Transverse colon (tissue), 4 donors: ENCODE results near the gene LRRC49. TPM values are rescaled to one million over a fixed set of nuclear protein-coding genes. Genes with fewer than 3 reads are reported as not detected.

Experiments
- DNase-seq: peaks from one replicate; pipeline ENCODE4 v3.0.0-alpha.2; 2019
- H3K27ac ChIP-seq, 4 donors: fragments of 200-600 bp; sonication (generic); 2 replicates each; pipeline ENCODE4 v1.5.1; 2016 to 2018; ENCODE audit warnings: inconsistent platforms in 4 of 4
- H3K27me3 ChIP-seq: fragments of 200-600 bp; sonication (generic); 2 replicates; pipeline ENCODE4 v1.5.1; 2017; ENCODE audit warnings: inconsistent platforms
- H3K36me3 ChIP-seq, 4 donors: fragments of 200-600 bp; sonication (generic); 2 replicates each; pipeline ENCODE4 v1.5.1; 2017 to 2019; ENCODE audit warnings: inconsistent platforms in 4 of 4
- H3K4me1 ChIP-seq, 4 donors: fragments of 200-600 bp; sonication (generic); 2 replicates each; pipeline ENCODE4 v1.5.1; 2017 to 2020; ENCODE audit warnings: inconsistent platforms in 4 of 4
- H3K4me3 ChIP-seq, 4 donors: fragments of 200-600 bp; sonication (generic); 1 replicate in 1 of 4; 2 replicates in 3 of 4; pipeline versions ENCODE4 v1.5.1 to v1.6.1; 2017 to 2019; ENCODE audit warnings: inconsistent platforms in 4 of 4
- H3K9me3 ChIP-seq, 2 donors: fragments of 200-600 bp; sonication (generic); 2 replicates each; pipeline ENCODE4 v1.5.1; 2017 to 2019; ENCODE audit warnings: inconsistent platforms in 2 of 2
- EP300 ChIP-seq: sonication (generic); formaldehyde crosslinking; IDR thresholded peaks from one replicate; pipeline ENCODE4 v1.6.1; 2017; ENCODE audit warnings: antibody characterized with exemption, low read depth
- POLR2A ChIP-seq: fragments of 450-650 bp; IDR thresholded peaks from one replicate; pipeline ENCODE4 v1.6.1; 2016; ENCODE audit warnings: antibody characterized with exemption, mild to moderate bottlenecking, moderate library complexity
- POLR2AphosphoS5 ChIP-seq, 3 donors: sonication (generic); formaldehyde crosslinking; IDR thresholded peaks; one replicate each; pipeline ENCODE4 v1.6.1; 2016; ENCODE audit warnings: antibody characterized with exemption in 3 of 3
- WGBS, 2 donors: methylation state at CpG; one replicate each; pipeline ENCODE4 v1.1.5; 2018; ENCODE audit warnings: low coverage in 1 of 2; 5-methylcytosine and 5-hydroxymethylcytosine counted together
- in situ Hi-C, 4 donors: fragments of 200-750 bp; cut with MboI; loops; one replicate each; pipeline versions ENCODE4 v1.15.0 to v1.15.1; 2017; ENCODE audit warnings: low sequenced_read_pairs in 3 of 4, low pct_ligation_motif_present in 1 of 4, low pct_unique_long_range_greater_than_20kb in 1 of 4
- intact Hi-C: fragments of 100-400 bp; cut with DNase I; formaldehyde crosslinking; loops from one replicate; pipeline ENCODE4 v1.15.1; 2023; ENCODE audit warnings: low total_unique reads
- total RNA-seq, 4 donors: library from RNA; depleted of rRNA; stranded (reverse); fragments of >200 nt; gene quantifications; one replicate each; pipeline ENCODE4 v1.1.0, GENCODE V29; 2016
- TF ChIP-seq, protein P1 (sequence below), 5 experiments: fragments of 200-600 bp in 3 of 5; fragments of 450-650 bp in 2 of 5; sonication (generic) in 3 of 5; IDR thresholded peaks; 1 replicate in 2 of 5; 2 replicates in 3 of 5; pipeline ENCODE4 v1.5.1; 2016 to 2017; ENCODE audit warnings: antibody characterized with exemption in 5 of 5, inconsistent platforms in 3 of 5, mild to moderate bottlenecking in 2 of 5, moderate library complexity in 1 of 5

LRRC49 gene
- total RNA-seq, 4 donors from 2014 or later, result 2.2 to 5.2 (median 4.8) TPM; not detected in 1

DNA sequence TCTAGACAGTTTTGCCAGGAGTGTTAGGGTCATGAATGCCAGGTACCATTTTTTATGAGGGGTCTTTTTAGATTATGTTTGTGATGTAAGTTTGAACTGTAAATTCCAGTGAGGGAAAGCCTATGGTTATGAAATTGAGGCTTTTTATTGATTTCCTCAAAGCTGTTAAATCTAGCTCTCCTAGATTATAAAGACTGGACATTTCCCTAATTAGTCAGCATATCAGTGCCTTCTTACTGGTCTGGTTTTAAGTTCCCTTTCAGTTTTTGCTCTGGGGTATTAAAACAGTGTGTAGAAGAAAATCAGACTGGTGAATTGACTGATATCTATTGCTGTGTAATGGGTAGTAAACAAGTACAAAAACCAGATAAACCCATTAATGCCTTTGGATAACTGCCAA is 39.2 kb downstream of the LRRC49 start:
- TF ChIP-seq POLR2AphosphoS5 (IDR thresholded peaks at IDR 0.05) (no peak), EP300 (no peak), POLR2A (no peak)
- TF ChIP-seq, protein P1, sequence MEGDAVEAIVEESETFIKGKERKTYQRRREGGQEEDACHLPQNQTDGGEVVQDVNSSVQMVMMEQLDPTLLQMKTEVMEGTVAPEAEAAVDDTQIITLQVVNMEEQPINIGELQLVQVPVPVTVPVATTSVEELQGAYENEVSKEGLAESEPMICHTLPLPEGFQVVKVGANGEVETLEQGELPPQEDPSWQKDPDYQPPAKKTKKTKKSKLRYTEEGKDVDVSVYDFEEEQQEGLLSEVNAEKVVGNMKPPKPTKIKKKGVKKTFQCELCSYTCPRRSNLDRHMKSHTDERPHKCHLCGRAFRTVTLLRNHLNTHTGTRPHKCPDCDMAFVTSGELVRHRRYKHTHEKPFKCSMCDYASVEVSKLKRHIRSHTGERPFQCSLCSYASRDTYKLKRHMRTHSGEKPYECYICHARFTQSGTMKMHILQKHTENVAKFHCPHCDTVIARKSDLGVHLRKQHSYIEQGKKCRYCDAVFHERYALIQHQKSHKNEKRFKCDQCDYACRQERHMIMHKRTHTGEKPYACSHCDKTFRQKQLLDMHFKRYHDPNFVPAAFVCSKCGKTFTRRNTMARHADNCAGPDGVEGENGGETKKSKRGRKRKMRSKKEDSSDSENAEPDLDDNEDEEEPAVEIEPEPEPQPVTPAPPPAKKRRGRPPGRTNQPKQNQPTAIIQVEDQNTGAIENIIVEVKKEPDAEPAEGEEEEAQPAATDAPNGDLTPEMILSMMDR (IDR thresholded peaks at IDR 0.05), result no peak
- intact Hi-C loops (no loop called here), in situ Hi-C loops (no loop called here)
- Histone ChIP-seq H3K9me3 (no peaks in the 10 kb centered on the region), H3K36me3 (no peaks in the 10 kb centered on the region), H3K4me3 (no peak overlapping the region), H3K27me3 (no peaks in the 10 kb centered on the region), H3K4me1 (no peaks in the 10 kb centered on the region), H3K27ac (no peak overlapping the region)
- DNase-seq, result no peak

DNA sequence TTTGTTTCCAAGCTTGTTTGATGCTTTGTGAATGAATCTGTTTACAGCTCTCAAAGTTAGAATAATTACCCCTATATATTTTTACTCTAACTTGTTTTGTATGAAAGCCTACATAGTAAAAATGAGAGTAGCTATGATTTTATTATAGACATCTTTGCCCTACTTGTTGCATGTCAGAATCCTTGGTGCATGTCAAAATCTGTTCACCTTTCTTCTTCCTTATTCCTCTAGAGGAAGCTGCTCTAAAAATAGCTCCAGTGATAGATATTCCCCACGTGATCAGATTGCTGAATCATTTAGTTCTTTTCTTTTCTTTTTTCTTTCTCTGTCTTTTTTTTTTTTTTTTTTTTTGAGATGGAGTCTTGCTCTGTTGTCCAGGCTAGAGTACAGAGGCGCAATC is 39.8 kb downstream of the LRRC49 start:
- Histone ChIP-seq H3K36me3 (no peaks in the 10 kb centered on the region), H3K4me1 (no peaks in the 10 kb centered on the region), H3K9me3 (no peaks in the 10 kb centered on the region), H3K4me3 (no peak overlapping the region), H3K27me3 (no peaks in the 10 kb centered on the region), H3K27ac (no peak overlapping the region)
- in situ Hi-C loops (no loop called here), intact Hi-C loops (no loop called here)
- WGBS, 2 donors, result 57 to 66% methylated on average over 1 to 2 of the region's 2 CpGs
- TF ChIP-seq POLR2AphosphoS5 (IDR thresholded peaks at IDR 0.05) (no peak), POLR2A (no peak), EP300 (no peak)
- TF ChIP-seq, protein P1 (IDR thresholded peaks at IDR 0.05), result no peak
- no peak for DNase-seq

DNA sequence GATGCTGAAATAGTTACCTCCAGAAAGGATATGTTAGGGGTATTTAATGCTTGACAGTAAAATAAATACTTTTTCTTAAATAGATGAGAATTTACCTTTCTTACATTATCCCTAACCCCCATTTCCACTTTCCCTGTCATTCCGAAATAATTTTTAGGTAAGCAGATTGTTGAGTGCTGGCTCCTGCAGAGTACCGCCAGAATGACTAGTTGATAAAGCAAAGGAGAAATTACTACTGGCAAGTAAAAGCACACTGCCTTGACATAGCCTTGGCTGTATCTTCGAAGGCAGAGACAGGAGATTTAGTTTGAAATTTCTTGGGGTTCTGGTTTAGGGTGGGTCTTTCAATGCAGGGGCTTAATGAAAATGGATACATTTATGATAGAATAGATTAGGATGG is 40.8 kb downstream of the LRRC49 start:
- no peak for DNase-seq
- Histone ChIP-seq H3K27ac (no peak overlapping the region), H3K4me1 (no peaks in the 10 kb centered on the region), H3K36me3 (no peaks in the 10 kb centered on the region), H3K4me3 (no peak overlapping the region), H3K9me3 (no peaks in the 10 kb centered on the region), H3K27me3 (no peaks in the 10 kb centered on the region)
- 67 to 76% methylated on average over 3 of the region's 3 CpGs for WGBS, 2 donors
- TF ChIP-seq EP300, result no peak
- TF ChIP-seq, protein P1 (IDR thresholded peaks at IDR 0.05), result no peak
- TF ChIP-seq POLR2AphosphoS5 (IDR thresholded peaks at IDR 0.05), result no peak
- no peak for TF ChIP-seq POLR2A
- in situ Hi-C loops (no loop called here), intact Hi-C loops (no loop called here)

DNA sequence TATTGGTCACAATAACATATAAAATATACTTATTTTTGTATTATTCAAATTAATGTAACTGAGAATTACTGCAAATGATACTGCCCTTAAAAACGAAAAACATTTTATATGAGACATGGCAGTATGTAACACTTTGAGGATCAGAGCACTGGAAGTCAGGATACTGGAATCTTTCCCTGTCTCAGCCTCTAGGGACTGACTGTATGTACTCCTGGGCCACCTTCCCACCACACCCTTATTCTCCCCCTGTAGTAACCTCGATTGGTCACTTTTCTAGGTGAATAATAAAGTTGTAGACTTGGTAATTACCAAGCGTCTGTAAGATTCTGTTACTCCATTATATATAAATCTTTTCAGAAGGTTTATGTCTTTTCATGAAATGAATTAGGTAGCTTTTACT is 43.0 kb downstream of the LRRC49 start:
- Histone ChIP-seq H3K4me1 (no peaks in the 10 kb centered on the region), H3K27ac (no peak overlapping the region), H3K4me3 (no peak overlapping the region), H3K27me3 (no peaks in the 10 kb centered on the region), H3K36me3 (no peaks in the 10 kb centered on the region), H3K9me3 (no peaks in the 10 kb centered on the region)
- 81 to 83% methylated on average over 3 of the region's 3 CpGs for WGBS, 2 donors
- in situ Hi-C loops, result no loop called here
- intact Hi-C loops, result no loop called here
- TF ChIP-seq POLR2AphosphoS5 (IDR thresholded peaks at IDR 0.05) (no peak), EP300 (no peak), POLR2A (no peak)
- TF ChIP-seq, protein P1 (IDR thresholded peaks at IDR 0.05), result no peak
- DNase-seq, result no peak
